HepG2 (cell line): ENCODE measurements around the gene FNDC4. TPM values are rescaled to one million over a fixed set of nuclear protein-coding genes. Genes with fewer than 3 reads are reported as not detected.
A peak's percentile ranks its signal among the peaks of the same experiment; 100 is the strongest.

Experiments
- ATAD3A ChIP-seq: sonication (generic); formaldehyde crosslinking; IDR thresholded peaks from 2 replicates; pipeline ENCODE4 v1.4.0; 2020; ENCODE audit warnings: missing genetic modification reagents
- CHCHD3 ChIP-seq: sonication (generic); formaldehyde crosslinking; IDR thresholded peaks from 2 replicates; pipeline ENCODE4 v1.8.0; 2022; ENCODE audit warnings: mild to moderate bottlenecking, missing genetic modification reagents, moderate library complexity
- DZIP1 ChIP-seq: sonication (generic); formaldehyde crosslinking; IDR thresholded peaks from 2 replicates; pipeline ENCODE4 v1.5.0; 2020; ENCODE audit warnings: mild to moderate bottlenecking, missing genetic modification reagents
- EEA1 ChIP-seq: sonication (generic); formaldehyde crosslinking; IDR thresholded peaks from 2 replicates; pipeline ENCODE4 v1.5.1; 2020; ENCODE audit warnings: mild to moderate bottlenecking, missing genetic modification reagents, borderline replicate concordance
- EHMT2 ChIP-seq: fragments of 200-600 bp; sonication (generic); IDR thresholded peaks from 2 replicates; pipeline ENCODE4 v1.7.0; 2017; ENCODE audit warnings: antibody characterized with exemption, low read depth, low read length, borderline replicate concordance
- GABPB1 ChIP-seq: IDR thresholded peaks from 2 replicates; pipeline ENCODE4 v1.6.1; 2016; ENCODE audit warnings: mild to moderate bottlenecking, missing genetic modification reagents, moderate library complexity, missing compliant biosample characterization
- GPN1 ChIP-seq: sonication (generic); formaldehyde crosslinking; IDR thresholded peaks from 2 replicates; pipeline ENCODE4 v1.5.1; 2020; ENCODE audit warnings: missing genetic modification reagents, borderline replicate concordance
- IKZF4 ChIP-seq: sonication (generic); formaldehyde crosslinking; IDR thresholded peaks from 2 replicates; pipeline ENCODE4 v1.5.1; 2020; ENCODE audit warnings: borderline replicate concordance, mild to moderate bottlenecking, low read depth, missing genetic modification reagents; ENCODE audit errors: not compliant biosample characterization
- MYNN ChIP-seq: sonication (generic); formaldehyde crosslinking; IDR thresholded peaks from 2 replicates; pipeline ENCODE4 v1.4.0; 2020; ENCODE audit warnings: mild to moderate bottlenecking, low read depth, missing genetic modification reagents
- POLR2AphosphoS2 ChIP-seq: IDR thresholded peaks from 2 replicates; pipeline ENCODE4 v1.6.1; 2011; ENCODE audit warnings: low read depth, low read length, improper control_type of control experiment
- THAP7 ChIP-seq: sonication (generic); formaldehyde crosslinking; IDR thresholded peaks from 2 replicates; pipeline ENCODE4 v1.8.1; 2023; ENCODE audit warnings: mild to moderate bottlenecking, missing genetic modification reagents
- ZBTB44 ChIP-seq: sonication (generic); formaldehyde crosslinking; IDR thresholded peaks from 2 replicates; pipeline ENCODE4 v1.4.0; 2020; ENCODE audit warnings: missing genetic modification reagents
- ZIK1 ChIP-seq: sonication (generic); formaldehyde crosslinking; IDR thresholded peaks from 2 replicates; pipeline ENCODE4 v1.5.0; 2020; ENCODE audit warnings: mild to moderate bottlenecking, low read depth, missing genetic modification reagents, borderline replicate concordance
- ZNF121 ChIP-seq: sonication (generic); formaldehyde crosslinking; IDR thresholded peaks from 2 replicates; pipeline ENCODE4 v1.5.0; 2020; ENCODE audit warnings: mild to moderate bottlenecking, missing genetic modification reagents
- ZNF609 ChIP-seq: sonication (generic); formaldehyde crosslinking; IDR thresholded peaks from 2 replicates; pipeline ENCODE4 v1.4.0; 2020; ENCODE audit warnings: mild to moderate bottlenecking, missing genetic modification reagents, borderline replicate concordance
- ZNF614 ChIP-seq: IDR thresholded peaks from 2 replicates; pipeline ENCODE4 v1.6.1; 2018; ENCODE audit warnings: missing biosample characterization, missing genetic modification reagents, inconsistent platforms, borderline replicate concordance
- ZNF761 ChIP-seq: sonication (generic); formaldehyde crosslinking; conservative IDR thresholded peaks from 2 replicates; pipeline ENCODE4 v1.4.0; 2020; ENCODE audit warnings: mild to moderate bottlenecking, missing genetic modification reagents
- ZSCAN25 ChIP-seq: sonication (generic); formaldehyde crosslinking; IDR thresholded peaks from 2 replicates; pipeline ENCODE4 v1.8.0; 2022; ENCODE audit warnings: mild to moderate bottlenecking, missing genetic modification reagents
- polyA plus RNA-seq, 8 experiments: library from polyadenylated mRNA; depleted of rRNA in 3 of 8; stranded (reverse) in 7 of 8; unstranded in 1 of 8; fragments of >200 nt; fragmentation: Illumina TruSeq in 4 of 8; extraction: Trizol in 4 of 8; gene quantifications; 2 replicates each; pipeline versions ENCODE4 v1.2.1 to v1.2.3, GENCODE V29; 2011 to 2016; ENCODE audit warnings: low read depth in 4 of 8, missing spikeins in 1 of 8, mixed read lengths in 1 of 8; ENCODE audit not compliant: insufficient read depth in 1 of 8
- total RNA-seq, 5 experiments: library from RNA; depleted of rRNA; stranded (reverse); fragments of >200 nt; fragmentation: Illumina TruSeq; extraction: Trizol; gene quantifications; 2 replicates each; pipeline ENCODE4 v1.2.3, GENCODE V29; 2016; ENCODE audit warnings: low read depth in 1 of 5

Gene FNDC4
- total and polyA plus RNA-seq, 2 of the 13 experiments (the other 11 are each of a cell fraction or from before 2014, with no cell fraction given): 9.0 to 17.4 TPM

- TF ChIP-seq THAP7 (CRISPR knock-in tag) (peak; percentile 77; the same call in 1 of the 2 replicates), GABPB1 (CRISPR knock-in tag) (peak; percentile 58), IKZF4 (CRISPR knock-in tag) (no peak), EHMT2 (no peak), ZSCAN25 (CRISPR knock-in tag) (peak; percentile 25), ZNF761 (CRISPR knock-in tag) (no peak), CHCHD3 (no peak), ATAD3A (CRISPR knock-in tag) (no peak), ZIK1 (CRISPR knock-in tag) (peak; percentile 91; the same call in 1 of the 2 replicates), MYNN (CRISPR knock-in tag) (no peak), EEA1 (no peak), POLR2AphosphoS2 (0 out of 2 replicates have a peak, but pooled peaks have one; percentile 58), DZIP1 (CRISPR knock-in tag) (no peak), ZNF614 (CRISPR knock-in tag) (peak; percentile 58; the same call in 1 of the 2 replicates), ZNF609 (peak; percentile 12; the same call in 1 of the 2 replicates), ZNF121 (CRISPR knock-in tag) (peak; percentile 89), ZBTB44 (no peak), GPN1 (CRISPR knock-in tag) (no peak)
These were observed 1.6 kb upstream of the FNDC4 start, which contains the start of gene GCKR (continued) for GRCh38 chr2:27496357-27497287.
